Measurements from ENCODE around the gene RAB31. TPM values are rescaled to one million over a fixed set of nuclear protein-coding genes. Genes with fewer than 3 reads are reported as not detected.

RAB31 gene
- total RNA-seq, 6 donors from 2014 or later, result 40.3 to 128 (median 95.8) TPM

DNA sequence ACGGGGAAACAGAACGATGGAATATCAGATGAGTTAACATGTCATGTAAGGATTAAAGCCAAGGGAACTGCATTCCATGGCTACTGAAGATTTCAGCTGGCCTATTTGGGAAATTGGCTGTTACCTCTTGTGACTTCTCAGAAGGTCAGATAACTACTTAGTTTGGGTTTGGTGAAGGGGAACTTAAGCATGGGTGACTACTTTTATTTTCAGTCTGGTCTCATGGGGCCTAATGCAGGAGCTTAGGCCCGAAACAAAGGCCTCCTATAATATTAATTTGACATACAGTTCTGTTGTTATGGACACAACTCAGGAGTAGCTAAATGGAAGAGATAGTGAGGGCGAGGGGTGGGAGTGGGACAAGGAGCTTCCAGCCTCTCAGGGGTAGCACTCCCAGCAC is 133.7 kb downstream of the RAB31 start:
- H3K4me1 ChIP-seq, result peaks cover 9 to 27% (median 19%) of the 10 kb centered on the region in 4 donors
- 89 to 91% methylated on average over 4 of the region's 4 CpGs for WGBS, 2 donors
- no peak overlapping the region for H3K4me3 ChIP-seq
- no peaks in the 10 kb centered on the region for H3K9me3 ChIP-seq
- TF ChIP-seq EP300 (IDR thresholded peaks at IDR 0.05) (no peak), POLR2AphosphoS5 (IDR thresholded peaks at IDR 0.05) (no peak), POLR2A (IDR thresholded peaks at IDR 0.05) (no peak)
- TF ChIP-seq, protein P1, sequence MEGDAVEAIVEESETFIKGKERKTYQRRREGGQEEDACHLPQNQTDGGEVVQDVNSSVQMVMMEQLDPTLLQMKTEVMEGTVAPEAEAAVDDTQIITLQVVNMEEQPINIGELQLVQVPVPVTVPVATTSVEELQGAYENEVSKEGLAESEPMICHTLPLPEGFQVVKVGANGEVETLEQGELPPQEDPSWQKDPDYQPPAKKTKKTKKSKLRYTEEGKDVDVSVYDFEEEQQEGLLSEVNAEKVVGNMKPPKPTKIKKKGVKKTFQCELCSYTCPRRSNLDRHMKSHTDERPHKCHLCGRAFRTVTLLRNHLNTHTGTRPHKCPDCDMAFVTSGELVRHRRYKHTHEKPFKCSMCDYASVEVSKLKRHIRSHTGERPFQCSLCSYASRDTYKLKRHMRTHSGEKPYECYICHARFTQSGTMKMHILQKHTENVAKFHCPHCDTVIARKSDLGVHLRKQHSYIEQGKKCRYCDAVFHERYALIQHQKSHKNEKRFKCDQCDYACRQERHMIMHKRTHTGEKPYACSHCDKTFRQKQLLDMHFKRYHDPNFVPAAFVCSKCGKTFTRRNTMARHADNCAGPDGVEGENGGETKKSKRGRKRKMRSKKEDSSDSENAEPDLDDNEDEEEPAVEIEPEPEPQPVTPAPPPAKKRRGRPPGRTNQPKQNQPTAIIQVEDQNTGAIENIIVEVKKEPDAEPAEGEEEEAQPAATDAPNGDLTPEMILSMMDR (IDR thresholded peaks at IDR 0.05), result no peak
- H3K36me3 ChIP-seq, result peaks cover 0 to 10% (median 0%) of the 10 kb centered on the region in 4 donors
- no peaks in the 10 kb centered on the region for H3K27me3 ChIP-seq
- peak overlapping the region in 1 of 4 donors; percentile 3 for H3K27ac ChIP-seq
- ATAC-seq (ENCODE audit: low FRiP score in 2 of 2) (no peak), DNase-seq (no peak)

DNA sequence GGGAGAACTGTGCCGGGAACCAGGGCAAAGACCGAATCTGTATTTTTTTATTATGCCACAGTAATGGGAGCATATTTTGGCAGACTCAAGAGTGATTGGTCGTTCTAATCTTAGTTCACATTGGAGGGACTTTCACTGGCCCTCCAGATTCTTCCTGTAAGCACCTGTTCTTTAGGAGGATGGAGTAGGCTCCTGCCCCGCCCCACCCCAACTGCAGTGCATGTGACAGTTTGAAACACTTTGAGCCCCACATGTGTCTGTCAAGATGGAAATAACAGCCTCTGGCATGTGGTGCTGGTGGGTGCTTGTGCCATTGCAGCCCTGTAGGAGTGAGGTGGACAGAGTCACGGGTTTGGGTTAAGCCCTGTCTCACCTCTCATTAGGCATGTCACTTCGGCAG is 134.3 kb downstream of the RAB31 start:
- Histone ChIP-seq H3K27ac (no peak overlapping the region), H3K4me1 (peaks cover 14 to 34% (median 25%) of the 10 kb centered on the region in 4 donors), H3K27me3 (no peaks in the 10 kb centered on the region), H3K36me3 (peaks cover 0 to 14% (median 0%) of the 10 kb centered on the region in 4 donors), H3K9me3 (no peaks in the 10 kb centered on the region), H3K4me3 (no peak overlapping the region)
- TF ChIP-seq EP300 (IDR thresholded peaks at IDR 0.05), result no peak
- no peak for TF ChIP-seq POLR2AphosphoS5 (IDR thresholded peaks at IDR 0.05)
- no peak for TF ChIP-seq POLR2A (IDR thresholded peaks at IDR 0.05)
- TF ChIP-seq, protein P1 (IDR thresholded peaks at IDR 0.05), result no peak
- 88 to 94% methylated on average over 6 of the region's 6 CpGs for WGBS, 2 donors
- DNase-seq (no peak), ATAC-seq (ENCODE audit: low FRiP score in 2 of 2) (no peak)

DNA sequence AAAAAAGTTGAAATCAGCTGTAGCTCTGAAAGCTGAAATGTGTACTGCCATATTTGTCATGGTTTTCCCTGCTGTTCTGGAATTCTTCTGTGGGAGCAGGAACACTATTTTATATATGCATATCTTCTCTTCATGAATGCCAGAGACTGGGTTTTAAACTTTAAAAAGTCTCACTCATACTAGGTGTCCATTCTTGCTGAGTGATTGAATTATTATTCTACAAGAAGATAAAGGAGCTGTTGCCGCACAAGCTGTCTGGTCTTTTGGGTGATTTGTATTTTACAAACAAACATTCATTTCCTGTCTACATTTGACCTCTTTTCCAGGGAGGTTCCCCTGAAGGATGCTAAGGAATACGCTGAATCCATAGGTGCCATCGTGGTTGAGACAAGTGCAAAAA is 137.2 kb downstream of the RAB31 start:
- H3K36me3 ChIP-seq, result peaks cover 0 to 9% (median 0%) of the 10 kb centered on the region in 4 donors
- H3K4me3 ChIP-seq, result no peak overlapping the region
- no peaks in the 10 kb centered on the region for H3K9me3 ChIP-seq
- H3K27me3 ChIP-seq, result no peaks in the 10 kb centered on the region
- TF ChIP-seq POLR2A (IDR thresholded peaks at IDR 0.05) (no peak), EP300 (IDR thresholded peaks at IDR 0.05) (no peak), POLR2AphosphoS5 (IDR thresholded peaks at IDR 0.05) (no peak)
- TF ChIP-seq, protein P1 (IDR thresholded peaks at IDR 0.05), result no peak
- no peak for DNase-seq
- H3K27ac ChIP-seq, result no peak overlapping the region
- peaks cover 14 to 42% (median 34%) of the 10 kb centered on the region in 4 donors for H3K4me1 ChIP-seq
- no peak for ATAC-seq (ENCODE audit: low FRiP score in 2 of 2)
- 77 to 81% methylated on average over 3 of the region's 3 CpGs for WGBS, 2 donors

DNA sequence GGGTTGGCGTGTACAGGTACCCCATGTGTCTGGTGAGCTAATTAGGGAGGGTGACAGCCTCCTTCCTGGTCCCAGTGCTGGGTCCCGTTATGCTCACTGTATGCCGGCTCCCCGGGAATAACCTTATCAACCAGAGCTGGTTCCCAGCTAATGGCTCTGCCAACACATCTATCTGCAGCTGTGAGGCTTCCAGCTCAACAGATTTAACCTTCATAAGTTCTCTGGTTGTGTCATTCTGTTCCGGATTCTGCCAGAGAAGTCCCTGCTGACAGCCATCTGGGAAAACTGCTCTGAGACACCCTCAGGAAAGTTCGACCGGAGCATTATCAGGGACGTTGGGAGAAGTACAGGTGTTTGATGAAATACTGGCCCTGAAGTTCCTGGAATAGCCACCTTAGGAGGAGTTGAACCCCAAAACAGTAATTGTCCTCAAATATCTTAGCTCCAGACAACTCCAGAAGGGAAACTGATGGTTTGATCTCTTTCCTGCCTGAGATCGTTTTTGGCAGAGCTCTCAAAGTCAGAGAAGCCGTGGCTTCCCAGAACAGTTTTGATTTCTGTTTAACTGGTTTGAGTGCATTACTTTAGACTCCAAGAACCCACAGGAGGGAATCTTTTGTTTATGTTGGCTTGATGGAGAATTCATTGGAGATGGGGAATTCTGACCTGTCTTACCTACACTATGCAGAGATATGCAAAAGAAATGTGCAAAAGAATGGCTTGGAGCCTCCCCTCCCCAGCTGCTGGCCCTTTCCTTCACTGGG is 138.2 kb downstream of the RAB31 start:
- Histone ChIP-seq H3K4me3 (no peak overlapping the region), H3K27ac (peak overlapping the region; percentile 49 to 74 (median 54)), H3K36me3 (peaks cover 0 to 7% (median 0%) of the 10 kb centered on the region in 4 donors), H3K9me3 (no peaks in the 10 kb centered on the region), H3K4me1 (peaks cover 20 to 53% (median 44%) of the 10 kb centered on the region in 4 donors), H3K27me3 (no peaks in the 10 kb centered on the region)
- WGBS, 2 donors, result 38 to 59% methylated on average over 9 to 10 of the region's 10 CpGs
- ATAC-seq (ENCODE audit: low FRiP score in 2 of 2) (no peak), DNase-seq (no peak)
- TF ChIP-seq, protein P1 (IDR thresholded peaks at IDR 0.05), result no peak
- peak in 1 of 2 donors; percentile 11 for TF ChIP-seq POLR2AphosphoS5 (IDR thresholded peaks at IDR 0.05)

Measured in upper lobe of left lung (tissue), 6 donors.